Measurements from ENCODE around the gene MBD2.
A peak's percentile ranks its signal among the peaks of the same experiment; 100 is the strongest.
"Not testable (repeated sequence)": the region's sequence is repeated elsewhere in the genome, so short reads cannot be mapped to it uniquely, and the experiment has no call there.

MBD2 gene

GRCh38 chr18:54150226-54150625 is 74.2 kb downstream of the MBD2 start:
- DNase-seq (ENCODE audit: low read depth in 2 of 2) = no peak

DNA sequence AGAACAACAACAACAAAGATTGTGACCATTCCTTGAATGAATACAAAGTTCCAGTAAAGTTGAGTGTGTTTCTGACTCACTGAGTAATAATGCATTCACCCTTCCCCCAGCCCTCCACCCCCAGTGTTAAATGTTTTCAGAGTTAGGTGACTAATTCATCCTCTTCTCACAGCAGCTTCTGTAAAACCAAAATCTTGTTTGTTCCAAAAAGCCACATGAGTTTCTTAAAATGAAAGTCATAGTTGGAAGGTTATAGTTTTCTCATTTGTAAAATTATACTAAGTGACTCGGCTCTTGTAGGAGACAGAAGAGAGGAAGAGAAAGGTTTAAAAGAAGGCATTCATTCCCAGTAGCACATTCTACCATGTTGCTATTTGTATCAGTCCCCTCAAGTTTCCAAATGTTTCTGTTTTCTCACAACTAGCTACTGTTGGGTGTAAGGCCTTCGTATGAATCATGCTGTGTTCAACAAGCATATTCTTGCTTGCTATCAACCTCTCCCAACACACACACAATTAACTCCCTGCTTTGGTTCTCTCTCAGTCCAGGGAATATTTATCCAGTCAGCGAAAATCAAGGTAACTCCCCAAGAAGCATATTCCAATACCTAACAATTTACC is 75.3 kb downstream of the MBD2 start:
- peak; percentile 84 to 86 for DNase-seq (ENCODE audit: low read depth in 2 of 2)

- DNase-seq (ENCODE audit: low read depth in 2 of 2) = no peak
Observed at GRCh38 chr18:54148678-54149077, 75.8 kb downstream of the MBD2 start.

DNA sequence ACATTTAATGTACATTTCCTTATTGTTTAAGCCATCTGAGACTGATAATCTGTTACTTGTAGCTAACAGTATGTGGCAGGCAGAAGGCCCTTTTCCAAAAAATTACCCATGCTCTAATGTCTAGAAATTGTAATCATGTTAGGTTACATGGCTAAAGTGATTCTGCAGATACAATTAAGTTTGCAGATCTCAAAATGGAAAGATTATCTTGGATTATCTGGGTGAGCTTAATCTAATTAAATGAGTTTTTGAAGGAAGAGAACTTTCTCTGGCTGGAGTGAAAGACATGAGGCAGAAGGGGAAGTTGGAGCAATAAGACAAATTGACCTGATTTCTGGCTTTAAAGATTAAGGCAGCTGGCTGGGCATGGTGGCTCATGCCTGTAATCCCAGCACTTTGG is 76.3 kb downstream of the MBD2 start:
- DNase-seq (ENCODE audit: low read depth in 2 of 2) = no peak

DNA sequence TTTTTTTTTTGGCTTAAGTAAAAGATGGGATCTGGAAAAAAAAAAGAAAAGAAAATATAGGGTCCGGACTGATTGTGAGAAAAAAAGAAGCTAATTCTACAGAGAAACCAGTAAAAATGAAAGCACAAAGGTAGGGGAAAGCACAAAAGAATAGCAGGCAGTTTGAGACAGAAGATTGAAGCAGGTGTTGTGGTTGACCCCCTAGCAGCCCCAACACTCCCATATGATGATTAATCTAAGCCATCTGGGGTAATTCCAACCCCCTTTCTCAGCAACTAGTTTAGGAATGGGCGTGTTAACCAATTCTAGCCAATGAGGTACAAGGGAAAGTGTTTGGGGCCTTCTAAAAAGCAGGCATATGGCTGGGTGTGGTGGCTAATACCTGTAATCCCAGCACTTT is 77.0 kb downstream of the MBD2 start:
- DNase-seq (ENCODE audit: low read depth in 2 of 2) = no peak

GRCh38 chr18:54141041-54141608 is 83.3 kb downstream of the MBD2 start:
- DNase-seq (ENCODE audit: low read depth in 2 of 2) = no peak

DNA sequence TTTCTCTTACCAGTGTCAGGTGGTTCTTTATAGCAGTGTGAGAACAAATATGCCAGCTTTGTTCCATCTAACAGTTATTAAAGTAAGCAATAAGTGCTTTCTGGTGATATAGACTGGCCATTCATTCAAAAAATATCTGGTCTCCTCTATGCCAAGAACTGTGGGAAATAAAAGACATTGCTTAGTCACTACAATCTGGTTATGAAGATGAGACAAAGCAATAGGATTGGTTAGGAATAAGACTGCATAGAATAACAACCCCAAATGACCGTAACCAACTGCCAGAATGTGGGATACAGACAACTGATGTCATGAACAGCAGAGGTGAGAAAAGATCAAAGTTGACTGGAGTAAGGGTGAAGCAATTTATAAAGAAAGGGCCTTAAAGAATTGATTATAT is 83.8 kb downstream of the MBD2 start:
- DNase-seq (ENCODE audit: low read depth in 2 of 2) = no peak

- DNase-seq (ENCODE audit: low read depth in 2 of 2) = no peak
Observed at GRCh38 chr18:54135216-54135615, 89.3 kb downstream of the MBD2 start.

- DNase-seq (ENCODE audit: low read depth in 2 of 2) = no peak
Observed at GRCh38 chr18:54134053-54134452, 90.4 kb downstream of the MBD2 start.

- no peak for DNase-seq (ENCODE audit: low read depth in 2 of 2)
Observed at GRCh38 chr18:54130631-54131030, 93.8 kb downstream of the MBD2 start.

- DNase-seq (ENCODE audit: low read depth in 2 of 2) = no peak
Observed at GRCh38 chr18:54130177-54130576, 94.3 kb downstream of the MBD2 start.

GRCh38 chr18:54129448-54130067 is 94.9 kb downstream of the MBD2 start:
- no peak for DNase-seq (ENCODE audit: low read depth in 2 of 2)

DNA sequence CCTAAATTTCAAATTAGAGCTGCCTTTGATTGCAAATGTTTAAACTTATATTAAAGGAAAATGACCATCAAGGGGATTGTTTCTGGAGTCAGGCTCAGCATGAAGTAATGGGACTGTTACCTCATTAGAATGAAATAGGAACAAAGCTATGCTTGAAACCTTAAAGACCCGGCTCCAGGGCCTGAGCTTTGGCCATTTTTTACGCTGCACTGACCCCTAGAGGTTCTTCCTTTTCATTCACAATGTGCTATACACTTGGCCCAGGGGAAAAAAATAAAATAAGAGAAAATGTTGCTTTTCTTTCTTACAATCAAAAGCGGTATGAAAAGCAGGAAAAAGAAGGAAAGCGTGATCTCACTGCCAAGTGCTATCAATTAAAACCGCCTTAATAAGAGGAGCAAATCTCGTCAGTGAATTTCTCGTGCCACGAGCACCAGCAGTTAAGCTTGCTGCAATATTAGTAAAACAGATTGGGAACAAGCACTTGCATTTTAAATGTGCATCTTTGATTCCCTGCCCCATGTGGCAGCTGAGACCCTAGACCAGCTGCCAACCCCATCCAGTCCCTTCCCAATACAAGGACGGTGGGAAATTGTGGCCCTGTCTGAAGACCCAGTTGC is 96.6 kb downstream of the MBD2 start:
- DNase-seq (ENCODE audit: low read depth in 2 of 2) = no peak

DNA sequence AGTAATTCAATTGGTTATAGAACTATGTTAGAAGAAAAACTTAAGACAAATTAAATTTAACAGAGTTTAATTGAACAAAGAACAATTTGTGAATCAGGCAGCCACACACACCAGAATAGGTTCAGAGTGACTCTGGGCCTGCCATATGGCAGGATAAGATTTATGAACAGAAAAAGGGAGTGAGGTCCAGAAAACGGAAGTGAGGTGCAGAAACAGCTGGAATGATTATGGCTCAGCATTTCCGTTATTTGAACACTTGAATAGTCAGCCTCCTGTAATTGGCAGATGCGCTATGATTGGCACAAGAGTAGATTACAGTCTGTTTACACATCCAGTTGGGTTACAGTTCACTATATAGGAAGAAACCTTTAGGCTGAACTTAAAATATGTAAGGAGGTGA is 99.0 kb downstream of the MBD2 start:
- no peak for DNase-seq (ENCODE audit: low read depth in 2 of 2)

- not testable (repeated sequence) for DNase-seq (ENCODE audit: low read depth in 2 of 2)
Observed at GRCh38 chr18:54123720-54124440, 100.6 kb downstream of the MBD2 start.

DNA sequence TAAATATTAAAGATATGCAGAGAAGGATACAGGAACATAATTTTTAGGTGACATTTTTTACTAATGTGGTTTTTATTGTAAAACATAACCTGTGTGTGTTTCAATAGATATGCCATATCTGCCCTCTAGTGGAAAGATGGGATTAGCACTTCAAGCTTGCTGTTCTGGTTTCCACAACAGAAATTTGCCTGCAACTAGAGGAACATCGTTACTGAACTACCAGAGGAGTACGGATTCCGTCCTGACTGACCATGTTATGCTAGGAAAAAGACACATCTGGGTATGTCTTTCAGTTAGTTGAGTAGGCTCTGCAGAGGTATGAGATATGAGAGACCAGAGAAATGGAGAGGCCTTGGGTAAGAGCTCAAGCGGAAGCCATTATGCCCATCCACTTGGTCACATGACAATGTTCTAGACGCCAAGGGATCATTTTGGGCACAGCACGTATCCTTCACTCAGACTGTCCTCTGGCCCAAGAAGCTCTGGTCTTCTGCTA is 104.9 kb downstream of the MBD2 start:
- no peak for DNase-seq (ENCODE audit: low read depth in 2 of 2)

- DNase-seq (ENCODE audit: low read depth in 2 of 2) = no peak
Observed at GRCh38 chr18:54117853-54118773, 106.4 kb downstream of the MBD2 start.

DNA sequence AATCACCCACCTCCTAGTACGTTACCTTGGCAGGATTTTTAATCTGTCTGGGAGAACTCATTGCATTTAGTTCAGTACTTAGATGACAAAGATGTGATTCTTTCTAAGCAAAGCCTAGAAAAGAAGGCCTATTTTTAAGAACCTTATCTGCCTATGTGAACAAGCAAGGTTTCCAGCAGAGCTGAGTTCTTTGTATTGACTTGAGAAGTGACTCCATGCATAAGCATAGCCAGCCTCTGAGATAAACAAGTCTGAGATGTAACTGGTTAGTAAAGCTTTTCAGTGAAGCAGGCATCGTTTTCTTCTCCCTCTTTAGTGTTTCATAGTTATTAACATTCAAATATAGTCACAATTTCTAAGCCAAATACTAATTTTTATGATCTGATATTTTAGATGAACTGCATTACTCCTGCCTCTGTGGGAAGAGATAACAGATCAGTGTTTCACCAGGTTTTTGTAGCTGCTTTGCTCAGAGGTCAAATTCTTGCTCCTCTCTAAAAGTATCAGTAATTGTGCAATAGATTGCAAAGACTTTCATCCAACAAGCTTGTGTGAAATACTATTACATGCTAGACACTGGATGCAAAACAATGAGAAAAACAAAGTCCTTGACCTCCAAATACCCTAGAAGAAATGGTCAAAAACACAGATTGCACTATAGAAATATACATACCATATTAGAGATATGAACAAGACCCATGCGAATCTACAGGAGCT is 107.8 kb downstream of the MBD2 start:
- DNase-seq (ENCODE audit: low read depth in 2 of 2) = no peak

- peak; percentile 86 to 87 for DNase-seq (ENCODE audit: low read depth in 2 of 2)
Observed at GRCh38 chr18:54112356-54112755, 112.1 kb downstream of the MBD2 start.

DNA sequence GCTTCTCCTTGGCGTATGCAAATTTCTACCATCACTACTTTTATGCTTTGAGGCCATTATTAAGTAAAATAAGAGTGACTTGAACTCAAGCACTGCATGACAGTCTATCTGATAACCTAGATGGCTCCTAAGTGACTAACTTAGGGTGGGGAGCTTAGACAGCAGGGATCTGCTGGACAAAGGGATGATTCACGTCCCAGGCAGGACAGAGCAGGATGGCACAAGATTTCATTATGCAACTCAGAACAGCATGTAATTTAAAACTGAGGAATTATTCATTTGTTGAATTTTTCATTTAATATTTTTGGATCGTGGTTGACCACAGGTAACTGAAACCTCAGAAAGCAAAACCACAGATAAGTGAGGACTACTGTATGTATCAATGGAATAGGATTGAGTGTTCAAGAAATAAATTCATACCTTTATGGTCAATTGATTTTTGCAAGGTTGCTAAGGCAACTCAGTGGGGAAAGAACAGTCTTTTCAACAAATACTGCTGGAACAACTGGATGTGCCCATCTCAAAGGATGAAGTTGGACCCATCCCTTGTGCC is 115.3 kb downstream of the MBD2 start:
- DNase-seq (ENCODE audit: low read depth in 2 of 2) = no peak
